ENCODE results near the gene TNNT3.

TNNT3 gene

DNA sequence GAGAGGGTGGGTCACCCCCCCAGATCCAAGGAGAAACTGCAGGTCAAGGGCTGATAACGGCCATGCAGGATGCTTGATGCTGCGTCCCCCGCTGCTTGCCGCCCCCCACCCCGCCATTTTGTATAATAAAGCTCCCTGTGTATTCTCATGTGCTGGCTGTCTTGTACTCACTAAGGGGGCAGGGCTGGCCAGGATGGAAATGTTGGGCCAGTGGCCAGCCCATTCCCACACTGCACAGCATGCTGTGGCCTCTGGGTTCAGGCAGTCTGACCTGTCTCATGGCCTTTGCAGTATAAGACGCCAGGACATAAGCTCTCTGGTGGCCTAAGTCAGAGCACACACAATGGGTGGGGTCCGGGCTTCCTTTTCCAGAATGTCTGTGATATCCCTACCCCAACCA lies 27.4 kb upstream of the TNNT3 start:
- no peak for TF ChIP-seq TAF1 (IDR thresholded peaks at IDR 0.05; ENCODE audit: low read depth)
- TF ChIP-seq YY1 (IDR thresholded peaks at IDR 0.05; ENCODE audit: low read depth) = no peak
- TF ChIP-seq EP300 (IDR thresholded peaks at IDR 0.05; ENCODE audit: borderline replicate concordance) = no peak
- no peak for TF ChIP-seq EGR1 (IDR thresholded peaks at IDR 0.05)
- TF ChIP-seq TCF12 (IDR thresholded peaks at IDR 0.05; ENCODE audit: low read depth) = no peak
- no peak for TF ChIP-seq TEAD4 (IDR thresholded peaks at IDR 0.05)
- no peak for TF ChIP-seq ZBTB7A (IDR thresholded peaks at IDR 0.05; ENCODE audit: low read depth)
- TF ChIP-seq RAD21 (IDR thresholded peaks at IDR 0.05; ENCODE audit: low read depth) = no peak
- TF ChIP-seq, protein P1, sequence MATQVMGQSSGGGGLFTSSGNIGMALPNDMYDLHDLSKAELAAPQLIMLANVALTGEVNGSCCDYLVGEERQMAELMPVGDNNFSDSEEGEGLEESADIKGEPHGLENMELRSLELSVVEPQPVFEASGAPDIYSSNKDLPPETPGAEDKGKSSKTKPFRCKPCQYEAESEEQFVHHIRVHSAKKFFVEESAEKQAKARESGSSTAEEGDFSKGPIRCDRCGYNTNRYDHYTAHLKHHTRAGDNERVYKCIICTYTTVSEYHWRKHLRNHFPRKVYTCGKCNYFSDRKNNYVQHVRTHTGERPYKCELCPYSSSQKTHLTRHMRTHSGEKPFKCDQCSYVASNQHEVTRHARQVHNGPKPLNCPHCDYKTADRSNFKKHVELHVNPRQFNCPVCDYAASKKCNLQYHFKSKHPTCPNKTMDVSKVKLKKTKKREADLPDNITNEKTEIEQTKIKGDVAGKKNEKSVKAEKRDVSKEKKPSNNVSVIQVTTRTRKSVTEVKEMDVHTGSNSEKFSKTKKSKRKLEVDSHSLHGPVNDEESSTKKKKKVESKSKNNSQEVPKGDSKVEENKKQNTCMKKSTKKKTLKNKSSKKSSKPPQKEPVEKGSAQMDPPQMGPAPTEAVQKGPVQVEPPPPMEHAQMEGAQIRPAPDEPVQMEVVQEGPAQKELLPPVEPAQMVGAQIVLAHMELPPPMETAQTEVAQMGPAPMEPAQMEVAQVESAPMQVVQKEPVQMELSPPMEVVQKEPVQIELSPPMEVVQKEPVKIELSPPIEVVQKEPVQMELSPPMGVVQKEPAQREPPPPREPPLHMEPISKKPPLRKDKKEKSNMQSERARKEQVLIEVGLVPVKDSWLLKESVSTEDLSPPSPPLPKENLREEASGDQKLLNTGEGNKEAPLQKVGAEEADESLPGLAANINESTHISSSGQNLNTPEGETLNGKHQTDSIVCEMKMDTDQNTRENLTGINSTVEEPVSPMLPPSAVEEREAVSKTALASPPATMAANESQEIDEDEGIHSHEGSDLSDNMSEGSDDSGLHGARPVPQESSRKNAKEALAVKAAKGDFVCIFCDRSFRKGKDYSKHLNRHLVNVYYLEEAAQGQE (IDR thresholded peaks at IDR 0.05; ENCODE audit: low read depth) = no peak
- TF ChIP-seq, protein P2, sequence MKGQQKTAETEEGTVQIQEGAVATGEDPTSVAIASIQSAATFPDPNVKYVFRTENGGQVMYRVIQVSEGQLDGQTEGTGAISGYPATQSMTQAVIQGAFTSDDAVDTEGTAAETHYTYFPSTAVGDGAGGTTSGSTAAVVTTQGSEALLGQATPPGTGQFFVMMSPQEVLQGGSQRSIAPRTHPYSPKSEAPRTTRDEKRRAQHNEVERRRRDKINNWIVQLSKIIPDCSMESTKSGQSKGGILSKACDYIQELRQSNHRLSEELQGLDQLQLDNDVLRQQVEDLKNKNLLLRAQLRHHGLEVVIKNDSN (IDR thresholded peaks at IDR 0.05) = no peak
- TF ChIP-seq, protein P3, sequence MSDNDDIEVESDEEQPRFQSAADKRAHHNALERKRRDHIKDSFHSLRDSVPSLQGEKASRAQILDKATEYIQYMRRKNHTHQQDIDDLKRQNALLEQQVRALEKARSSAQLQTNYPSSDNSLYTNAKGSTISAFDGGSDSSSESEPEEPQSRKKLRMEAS (IDR thresholded peaks at IDR 0.05) = no peak

DNA sequence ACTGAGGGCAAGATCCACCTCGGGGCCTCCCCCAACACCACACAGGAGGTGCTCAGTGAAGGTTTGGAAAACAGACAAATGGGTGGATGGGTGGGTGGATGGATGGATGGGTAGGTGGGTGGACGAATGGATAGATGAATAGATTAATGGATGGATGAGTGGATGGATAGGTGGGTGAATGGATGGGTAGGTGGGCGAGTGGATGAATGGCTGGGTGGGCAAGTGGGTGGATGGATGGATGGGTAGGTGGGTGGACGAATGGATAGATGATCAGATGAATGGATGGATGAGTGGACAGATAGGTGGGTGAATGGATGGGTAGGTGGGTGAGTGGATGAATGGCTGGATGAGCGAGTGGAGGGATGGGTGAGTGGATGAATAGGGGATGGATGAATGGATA lies 26.9 kb upstream of the TNNT3 start:
- TF ChIP-seq ZBTB7A (IDR thresholded peaks at IDR 0.05; ENCODE audit: low read depth) = no peak
- TF ChIP-seq NFIC (IDR thresholded peaks at IDR 0.05) = no peak
- no peak for TF ChIP-seq CEBPB (IDR thresholded peaks at IDR 0.05)
- TF ChIP-seq, protein P3 (IDR thresholded peaks at IDR 0.05) = no peak
- TF ChIP-seq TCF12 (IDR thresholded peaks at IDR 0.05; ENCODE audit: low read depth) = no peak
- TF ChIP-seq TAF1 (IDR thresholded peaks at IDR 0.05; ENCODE audit: low read depth) = no peak
- TF ChIP-seq, protein P2 (IDR thresholded peaks at IDR 0.05) = no peak
- no peak for TF ChIP-seq EGR1 (IDR thresholded peaks at IDR 0.05)
- no peak for TF ChIP-seq FOXM1 (IDR thresholded peaks at IDR 0.05; ENCODE audit: borderline replicate concordance, low read depth)

DNA sequence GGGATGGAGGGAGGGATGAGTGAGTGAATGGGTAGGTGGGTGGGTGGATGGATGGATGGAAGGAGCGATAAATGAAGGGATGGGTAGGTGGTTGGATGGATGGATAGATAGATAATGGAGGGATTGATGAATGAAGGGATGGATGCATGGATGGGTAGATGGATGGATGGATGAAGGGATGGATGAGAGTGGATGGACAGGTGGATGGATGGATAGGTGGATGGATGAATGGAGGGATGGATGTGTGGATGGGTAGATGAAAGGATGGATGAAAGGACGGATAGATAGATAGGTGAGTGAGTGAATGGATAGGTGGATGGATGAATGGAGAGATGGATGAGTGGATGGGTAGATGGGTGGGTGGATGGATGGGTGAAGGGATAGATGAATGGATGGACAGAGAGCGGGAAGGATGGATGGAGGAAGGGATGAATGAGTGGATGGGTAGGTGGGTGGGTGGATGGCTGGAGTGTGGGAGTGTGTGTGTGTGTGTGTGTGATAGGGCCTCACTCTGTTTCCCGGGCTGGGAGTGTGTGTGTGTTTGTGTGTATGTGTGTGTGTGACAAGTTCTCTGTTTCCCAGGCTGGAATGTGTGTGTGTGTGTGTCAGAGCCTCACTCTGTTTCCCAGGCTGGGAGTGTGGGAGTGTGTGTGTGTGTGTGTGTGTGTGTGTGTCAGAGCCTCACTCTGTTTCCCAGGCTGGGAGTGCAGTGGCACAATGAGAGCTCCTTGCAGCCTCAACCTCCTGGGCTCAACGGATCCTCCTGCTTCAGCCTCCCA lies 25.7 kb upstream of the TNNT3 start:
- no peak for TF ChIP-seq TEAD4 (IDR thresholded peaks at IDR 0.05)
- TF ChIP-seq, protein P2 (IDR thresholded peaks at IDR 0.05) = no peak
- TF ChIP-seq TCF12 (IDR thresholded peaks at IDR 0.05; ENCODE audit: low read depth) = no peak
- TF ChIP-seq CREB1 (IDR thresholded peaks at IDR 0.05; ENCODE audit: low read depth) = no peak
- TF ChIP-seq EP300 (IDR thresholded peaks at IDR 0.05; ENCODE audit: borderline replicate concordance) = no peak
- TF ChIP-seq RAD21 (IDR thresholded peaks at IDR 0.05; ENCODE audit: low read depth) = no peak
- TF ChIP-seq ZBTB7A (IDR thresholded peaks at IDR 0.05; ENCODE audit: low read depth) = no peak
- no peak for TF ChIP-seq FOXM1 (IDR thresholded peaks at IDR 0.05; ENCODE audit: borderline replicate concordance, low read depth)
- no peak for TF ChIP-seq NFIC (IDR thresholded peaks at IDR 0.05)
- no peak for TF ChIP-seq TAF1 (IDR thresholded peaks at IDR 0.05; ENCODE audit: low read depth)
- TF ChIP-seq CEBPB (IDR thresholded peaks at IDR 0.05) = no peak
- TF ChIP-seq, protein P3 (IDR thresholded peaks at IDR 0.05) = no peak
- TF ChIP-seq YY1 (IDR thresholded peaks at IDR 0.05; ENCODE audit: low read depth) = no peak
- TF ChIP-seq, protein P1 (IDR thresholded peaks at IDR 0.05; ENCODE audit: low read depth) = no peak
- no peak for TF ChIP-seq EGR1 (IDR thresholded peaks at IDR 0.05)

DNA sequence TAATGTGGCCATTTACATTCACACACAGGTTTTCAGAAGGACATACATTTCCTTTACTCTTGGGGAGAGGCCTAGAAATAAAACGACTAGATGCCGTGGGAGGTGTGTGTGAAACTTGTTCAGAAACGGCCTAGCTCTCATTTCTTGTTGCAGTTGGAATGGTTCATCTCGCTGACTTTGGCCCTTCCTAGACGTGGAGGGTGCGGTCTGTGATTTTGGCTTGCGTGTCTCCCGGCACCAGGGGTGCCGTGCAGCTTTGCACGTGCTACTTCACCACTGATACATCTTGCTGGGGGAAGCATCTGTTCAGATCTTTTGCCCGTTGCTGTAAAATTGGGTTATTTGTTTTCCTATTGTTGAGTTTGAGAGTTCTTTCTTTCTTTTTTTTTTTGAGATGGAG lies 24.7 kb upstream of the TNNT3 start:
- TF ChIP-seq CREB1 (IDR thresholded peaks at IDR 0.05; ENCODE audit: low read depth) (no peak), TEAD4 (IDR thresholded peaks at IDR 0.05) (no peak), ZBTB7A (IDR thresholded peaks at IDR 0.05; ENCODE audit: low read depth) (no peak), TAF1 (IDR thresholded peaks at IDR 0.05; ENCODE audit: low read depth) (no peak), EP300 (IDR thresholded peaks at IDR 0.05; ENCODE audit: borderline replicate concordance) (no peak), NFIC (IDR thresholded peaks at IDR 0.05) (no peak), EGR1 (IDR thresholded peaks at IDR 0.05) (no peak), YY1 (IDR thresholded peaks at IDR 0.05; ENCODE audit: low read depth) (no peak), FOXM1 (IDR thresholded peaks at IDR 0.05; ENCODE audit: borderline replicate concordance, low read depth) (no peak), TCF12 (IDR thresholded peaks at IDR 0.05; ENCODE audit: low read depth) (no peak), CEBPB (IDR thresholded peaks at IDR 0.05) (no peak), RAD21 (IDR thresholded peaks at IDR 0.05; ENCODE audit: low read depth) (no peak)
- TF ChIP-seq, protein P3 (IDR thresholded peaks at IDR 0.05) = no peak
- TF ChIP-seq, protein P2 (IDR thresholded peaks at IDR 0.05) = no peak
- TF ChIP-seq, protein P1 (IDR thresholded peaks at IDR 0.05; ENCODE audit: low read depth) = no peak
